ENCODE measurements around the gene ADAM10. TPM values are rescaled to one million over a fixed set of nuclear protein-coding genes. Genes with fewer than 3 reads are reported as not detected.

The ADAM10 gene
- total RNA-seq, 1 experiment from 2014 or later = 159 TPM

- H2AFZ ChIP-seq (ENCODE audit: low read length) = no peak overlapping the region
- no peak overlapping the region for H2BK20ac ChIP-seq (ENCODE audit: low read depth, low read length, poor library complexity, severe bottlenecking)
- H4K91ac ChIP-seq (ENCODE audit: insufficient read length, low read depth, low read length) = no peak overlapping the region
- H2BK15ac ChIP-seq (ENCODE audit: low read depth, low read length) = no peak overlapping the region
- no peaks in the 10 kb centered on the region for H3K27me3 ChIP-seq (ENCODE audit: insufficient read depth, low read length)
- no peak overlapping the region for H3K23ac ChIP-seq (ENCODE audit: insufficient read length, low read depth, low read length)
- no peak overlapping the region for H2BK5ac ChIP-seq (ENCODE audit: insufficient read length, low read length)
- no peak overlapping the region for H3K27ac ChIP-seq (ENCODE audit: insufficient read length, low read depth, low read length)
- H2BK120ac ChIP-seq (ENCODE audit: low read depth, low read length, poor library complexity, severe bottlenecking) = no peak overlapping the region
- no peaks in the 10 kb centered on the region for H3K23me2 ChIP-seq (ENCODE audit: insufficient read length, low read depth, low read length, poor library complexity, severe bottlenecking)
- no peaks in the 10 kb centered on the region; the same call in 1 of the 2 replicates for H3K27me3 Mint-ChIP-seq (ENCODE audit: low read depth)
- peaks cover 0 to 4% of the 10 kb centered on the region in 2 experiments; a peak in 2 of 4 replicates for H3K4me1 Mint-ChIP-seq
- no peaks in the 10 kb centered on the region for H3K4me1 ChIP-seq (ENCODE audit: insufficient read depth, low read length)
- peaks cover 0 to 13% (median 4%) of the 10 kb centered on the region in 3 experiments; a peak in 4 of 7 replicates for H3K36me3 Mint-ChIP-seq (ENCODE audit: insufficient read depth in 1 of 3, low read depth in 3 of 3)
- no peak overlapping the region for H3K4me3 Mint-ChIP-seq
- DNase-seq = no peak
- no peak overlapping the region for H2BK12ac ChIP-seq (ENCODE audit: insufficient read length, low read depth, low read length)
- H4K5ac ChIP-seq (ENCODE audit: insufficient read length, low read depth, low read length) = no peak overlapping the region
- no peaks in the 10 kb centered on the region for H3K9me3 Mint-ChIP-seq
- H3K79me2 ChIP-seq (ENCODE audit: insufficient read depth, low read length) = no peaks in the 10 kb centered on the region
- no peak overlapping the region for H3K4me2 ChIP-seq (ENCODE audit: insufficient read depth, insufficient read length, low read length)
- no peak overlapping the region; a peak in 1 of 7 replicates for H3K27ac Mint-ChIP-seq
- no peak overlapping the region for H3K56ac ChIP-seq (ENCODE audit: insufficient read length, low read depth, low read length)
- no peak overlapping the region for H3K4ac ChIP-seq (ENCODE audit: low read depth, low read length)
- no peak for TF ChIP-seq CTCF (conservative IDR thresholded peaks at IDR 0.05)
- no peak overlapping the region for H3K14ac ChIP-seq (ENCODE audit: insufficient read depth, low read length)
- no peak overlapping the region for H3T11ph ChIP-seq (ENCODE audit: low read length)
- no peak overlapping the region for H4K8ac ChIP-seq (replicated peaks; ENCODE audit: insufficient read length, low read depth, low read length)
- no peaks in the 10 kb centered on the region for H3K79me1 ChIP-seq (ENCODE audit: insufficient read depth, low read depth, low read length, poor library complexity, severe bottlenecking)
- H4K20me1 ChIP-seq (ENCODE audit: control insufficient read depth, insufficient read depth, insufficient read length) = no peaks in the 10 kb centered on the region
- WGBS (ENCODE audit: extremely low coverage, insufficient read length, low lambda C conversion rate) = no CpG with 5 or more reads among the region's 2 CpGs
- no peak overlapping the region for H2AK5ac ChIP-seq (ENCODE audit: insufficient read length, low read length)
- no peaks in the 10 kb centered on the region for H3K9me3 ChIP-seq (ENCODE audit: control insufficient read depth, low read depth, low read length)
- H3K9ac ChIP-seq (ENCODE audit: extremely low read depth, insufficient read length, low read length) = no peak overlapping the region
- H3K18ac ChIP-seq (ENCODE audit: insufficient read length, low read depth, low read length) = no peak overlapping the region
Measured at GRCh38 chr15:58795825-58796224, 46.3 kb upstream of the ADAM10 start.

Measured in H9 (cell line).